ENCODE results near the gene RYR2. TPM values are rescaled to one million over a fixed set of nuclear protein-coding genes. Genes with fewer than 3 reads are reported as not detected.

The RYR2 gene
- total RNA-seq, 4 donors from 2014 or later: 0.20 to 0.60 (median 0.32) TPM

DNA sequence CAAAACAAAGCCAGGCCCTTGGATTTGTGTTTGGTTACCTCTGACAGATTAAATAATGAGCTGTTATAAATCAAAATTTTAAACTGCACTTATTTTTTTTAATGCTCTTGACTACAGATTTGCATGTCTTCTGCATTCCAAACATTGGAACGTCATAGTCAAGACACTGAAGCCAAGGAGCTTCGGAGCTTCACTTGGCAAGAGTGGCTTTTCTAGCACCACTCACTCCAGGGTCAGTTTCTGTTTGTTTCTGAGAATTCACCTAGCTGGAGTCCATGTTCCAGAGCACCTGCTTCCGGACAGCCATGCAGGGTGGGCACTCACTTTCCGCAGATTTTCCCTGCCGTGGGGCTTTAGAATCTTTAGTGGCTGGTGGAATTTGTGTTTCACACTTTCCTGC is 645.8 kb downstream of the RYR2 start:
- H3K9me3 ChIP-seq: no peaks in the 10 kb centered on the region
- no peaks in the 10 kb centered on the region for H3K4me1 ChIP-seq
- no peak overlapping the region for H3K27ac ChIP-seq
- TF ChIP-seq, protein P1, sequence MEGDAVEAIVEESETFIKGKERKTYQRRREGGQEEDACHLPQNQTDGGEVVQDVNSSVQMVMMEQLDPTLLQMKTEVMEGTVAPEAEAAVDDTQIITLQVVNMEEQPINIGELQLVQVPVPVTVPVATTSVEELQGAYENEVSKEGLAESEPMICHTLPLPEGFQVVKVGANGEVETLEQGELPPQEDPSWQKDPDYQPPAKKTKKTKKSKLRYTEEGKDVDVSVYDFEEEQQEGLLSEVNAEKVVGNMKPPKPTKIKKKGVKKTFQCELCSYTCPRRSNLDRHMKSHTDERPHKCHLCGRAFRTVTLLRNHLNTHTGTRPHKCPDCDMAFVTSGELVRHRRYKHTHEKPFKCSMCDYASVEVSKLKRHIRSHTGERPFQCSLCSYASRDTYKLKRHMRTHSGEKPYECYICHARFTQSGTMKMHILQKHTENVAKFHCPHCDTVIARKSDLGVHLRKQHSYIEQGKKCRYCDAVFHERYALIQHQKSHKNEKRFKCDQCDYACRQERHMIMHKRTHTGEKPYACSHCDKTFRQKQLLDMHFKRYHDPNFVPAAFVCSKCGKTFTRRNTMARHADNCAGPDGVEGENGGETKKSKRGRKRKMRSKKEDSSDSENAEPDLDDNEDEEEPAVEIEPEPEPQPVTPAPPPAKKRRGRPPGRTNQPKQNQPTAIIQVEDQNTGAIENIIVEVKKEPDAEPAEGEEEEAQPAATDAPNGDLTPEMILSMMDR (IDR thresholded peaks at IDR 0.05): no peak
- TF ChIP-seq EP300 (IDR thresholded peaks at IDR 0.05) (no peak), POLR2A (IDR thresholded peaks at IDR 0.05) (no peak)
- 80 to 81% methylated on average over 5 of the region's 5 CpGs for WGBS, 2 donors
- H3K4me3 ChIP-seq: no peak overlapping the region
- no peak for DNase-seq (ENCODE audit: low spot score in 2 of 2)
- no peaks in the 10 kb centered on the region for H3K27me3 ChIP-seq
- no peaks in the 10 kb centered on the region for H3K36me3 ChIP-seq

DNA sequence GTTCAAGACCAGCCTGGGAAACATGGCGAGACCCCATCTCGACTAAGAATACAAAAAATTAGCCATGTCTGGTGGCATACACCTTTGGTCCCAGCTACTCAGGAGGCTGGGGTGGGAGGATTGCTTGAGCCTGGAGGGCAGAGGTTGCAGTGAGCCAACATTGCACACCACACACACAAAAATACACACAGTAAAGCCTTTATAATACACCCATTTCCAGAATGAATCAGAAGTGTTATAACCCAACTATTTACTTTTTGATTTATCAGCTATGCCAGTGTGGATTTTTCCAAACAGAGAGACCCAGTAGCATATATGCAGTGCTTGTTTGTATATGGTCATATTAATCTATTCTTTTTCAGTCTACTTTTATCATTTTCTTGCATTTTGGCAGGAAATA is 648.7 kb downstream of the RYR2 start:
- DNase-seq (ENCODE audit: low spot score in 2 of 2): no peak
- Histone ChIP-seq H3K27me3 (no peaks in the 10 kb centered on the region), H3K27ac (no peak overlapping the region), H3K9me3 (no peaks in the 10 kb centered on the region), H3K4me1 (no peaks in the 10 kb centered on the region), H3K36me3 (no peaks in the 10 kb centered on the region), H3K4me3 (no peak overlapping the region)
- TF ChIP-seq, protein P1 (IDR thresholded peaks at IDR 0.05): no peak
- TF ChIP-seq EP300 (IDR thresholded peaks at IDR 0.05) (no peak), POLR2A (IDR thresholded peaks at IDR 0.05) (no peak)
- WGBS, 2 donors: 92 to 96% methylated on average over 2 of the region's 2 CpGs

- WGBS, 2 donors: 76 to 80% methylated on average over 7 of the region's 7 CpGs
Observed at GRCh38 chr1:237692255-237692654, 650.3 kb downstream of the RYR2 start.

GRCh38 chr1:237695878-237696277 is 653.9 kb downstream of the RYR2 start:
- Histone ChIP-seq H3K27ac (no peak overlapping the region), H3K27me3 (no peaks in the 10 kb centered on the region), H3K9me3 (no peaks in the 10 kb centered on the region), H3K4me1 (no peaks in the 10 kb centered on the region), H3K4me3 (no peak overlapping the region), H3K36me3 (no peaks in the 10 kb centered on the region)
- DNase-seq (ENCODE audit: low spot score in 2 of 2): no peak
- TF ChIP-seq, protein P1 (IDR thresholded peaks at IDR 0.05): no peak
- TF ChIP-seq EP300 (IDR thresholded peaks at IDR 0.05): no peak
- no peak for TF ChIP-seq POLR2A (IDR thresholded peaks at IDR 0.05)

More at GRCh38 chr1:237692255-237692654, 650.3 kb downstream of the RYR2 start:
- no peaks in the 10 kb centered on the region for H3K9me3 ChIP-seq
- H3K36me3 ChIP-seq: no peaks in the 10 kb centered on the region
- DNase-seq (ENCODE audit: low spot score in 2 of 2): no peak
- no peak overlapping the region for H3K4me3 ChIP-seq
- TF ChIP-seq, protein P1 (IDR thresholded peaks at IDR 0.05): no peak
- no peak for TF ChIP-seq POLR2A (IDR thresholded peaks at IDR 0.05)
- no peak for TF ChIP-seq EP300 (IDR thresholded peaks at IDR 0.05)
- H3K27ac ChIP-seq: no peak overlapping the region
- no peaks in the 10 kb centered on the region for H3K4me1 ChIP-seq
- H3K27me3 ChIP-seq: no peaks in the 10 kb centered on the region

DNA sequence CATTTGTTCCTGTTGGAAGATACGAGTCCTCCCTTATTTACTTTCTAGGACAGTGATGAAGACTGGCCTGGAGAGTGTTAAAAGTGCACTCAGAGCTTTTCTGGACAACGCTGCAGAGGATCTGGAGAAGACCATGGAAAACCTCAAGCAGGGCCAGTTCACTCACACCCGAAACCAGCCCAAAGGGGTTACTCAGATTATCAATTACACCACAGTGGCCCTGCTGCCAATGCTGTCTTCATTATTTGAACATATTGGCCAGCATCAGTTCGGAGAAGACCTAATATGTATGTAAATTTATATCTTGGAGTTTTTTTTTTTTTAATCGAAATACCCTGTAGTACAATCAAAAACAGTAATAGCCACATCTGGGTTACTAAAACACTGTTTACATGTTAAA is 658.2 kb downstream of the RYR2 start:
- no peaks in the 10 kb centered on the region for H3K4me1 ChIP-seq
- DNase-seq (ENCODE audit: low spot score in 2 of 2): no peak
- H3K9me3 ChIP-seq: no peaks in the 10 kb centered on the region
- H3K4me3 ChIP-seq: no peak overlapping the region
- TF ChIP-seq, protein P1 (IDR thresholded peaks at IDR 0.05): no peak
- no peak for TF ChIP-seq EP300 (IDR thresholded peaks at IDR 0.05)
- TF ChIP-seq POLR2A (IDR thresholded peaks at IDR 0.05): no peak
- H3K36me3 ChIP-seq: no peaks in the 10 kb centered on the region
- 76 to 77% methylated on average over 5 of the region's 5 CpGs for WGBS, 2 donors
- no peak overlapping the region for H3K27ac ChIP-seq
- no peaks in the 10 kb centered on the region for H3K27me3 ChIP-seq

All from tibial nerve (tissue), 4 donors.